Endodermal cell (in vitro differentiated cells): ENCODE measurements around the gene MYL5. TPM values are rescaled to one million over a fixed set of nuclear protein-coding genes. Genes with fewer than 3 reads are reported as not detected.

Experiments
- DNase-seq: peaks from one replicate; pipeline ENCODE4 v3.0.0-alpha.2; 2017
- H3K27ac ChIP-seq: 2 replicates; pipeline ENCODE4 v1.5.1; 2013; ENCODE audit warnings: mild to moderate bottlenecking, low read depth, low read length, moderate library complexity
- H3K27me3 ChIP-seq: 2 replicates; pipeline ENCODE4 v1.6.1; 2013; ENCODE audit warnings: mild to moderate bottlenecking, low read length, moderate library complexity; ENCODE audit not compliant: insufficient read depth, control insufficient read depth, poor library complexity, severe bottlenecking
- H3K36me3 ChIP-seq: 2 replicates; pipeline ENCODE4 v1.7.0; 2013; ENCODE audit warnings: mild to moderate bottlenecking, low read length, moderate library complexity; ENCODE audit not compliant: control insufficient read depth, insufficient read depth
- H3K4me1 ChIP-seq: one replicate; pipeline ENCODE4 v1.7.0; 2013; ENCODE audit warnings: low read length; ENCODE audit not compliant: control insufficient read depth, insufficient read depth
- H3K4me3 ChIP-seq: 2 replicates; pipeline ENCODE4 v1.5.1; 2013; ENCODE audit warnings: mild to moderate bottlenecking, low read length, moderate library complexity
- H3K9ac ChIP-seq: 2 replicates; pipeline ENCODE4 v1.6.1; 2013; ENCODE audit warnings: mild to moderate bottlenecking, low read length, moderate library complexity; ENCODE audit not compliant: poor library complexity, severe bottlenecking; ENCODE audit errors: extremely low read depth
- H3K9me3 ChIP-seq: 2 replicates; pipeline ENCODE4 v1.6.1; 2013; ENCODE audit warnings: mild to moderate bottlenecking, low read length, moderate library complexity; ENCODE audit not compliant: control insufficient read depth
- H3K27ac Mint-ChIP-seq: 2 replicates; pipeline ENCODE4 v1.8.0; 2020; ENCODE audit warnings: mixed read lengths
- H3K27me3 Mint-ChIP-seq: 2 replicates; pipeline ENCODE4 v1.8.0; 2021; ENCODE audit warnings: mild to moderate bottlenecking, mixed read lengths; ENCODE audit not compliant: insufficient read depth
- H3K36me3 Mint-ChIP-seq: 2 replicates; pipeline ENCODE4 v1.8.0; 2020; ENCODE audit warnings: low read depth, mixed read lengths
- H3K4me1 Mint-ChIP-seq: 2 replicates; pipeline ENCODE4 v1.8.0; 2020; ENCODE audit warnings: mixed read lengths
- H3K4me3 Mint-ChIP-seq: 2 replicates; pipeline ENCODE4 v1.8.0; 2020; ENCODE audit warnings: mild to moderate bottlenecking, moderate library complexity, mixed read lengths
- H3K9me3 Mint-ChIP-seq: 2 replicates; pipeline ENCODE4 v1.8.0; 2020; ENCODE audit warnings: mild to moderate bottlenecking, mixed read lengths
- WGBS, 2 experiments: methylation state at CpG; one replicate each; pipeline versions ENCODE4 v1.1.5 to v1.1.7; 2013; ENCODE audit warnings: missing lambda C conversion rate in 2 of 2, mixed read lengths in 1 of 2; ENCODE audit not compliant: insufficient coverage in 1 of 2, insufficient read length in 1 of 2; 5-methylcytosine and 5-hydroxymethylcytosine counted together
- total RNA-seq, 2 donors: library from RNA; stranded (reverse); fragmentation: NEBNext Ultra II Directional in 1 of 2; extraction: Animal tissue kit (Norgen Biotek cat#: 25700) in 1 of 2; gene quantifications; 2 replicates in 1 of 2; 3 replicates in 1 of 2; pipeline ENCODE4 v1.2.1, GENCODE V29; 2021
- TF ChIP-seq, protein P1 (sequence below): fragments of 200-600 bp; sonication (generic); conservative IDR thresholded peaks from 2 replicates; pipeline ENCODE4 v1.5.0; 2021; ENCODE audit warnings: antibody characterized with exemption, mild to moderate bottlenecking

MYL5 gene
- total RNA-seq, 2 donors from 2014 or later, result 20.0 to 23.4 TPM

GRCh38 chr4:660401-660800 lies 13.9 kb upstream of the MYL5 start:
- Histone ChIP-seq H3K9me3 (no peaks in the 10 kb centered on the region), H3K27me3 (no peaks in the 10 kb centered on the region), H3K9ac (no peak overlapping the region), H3K4me3 (no peak overlapping the region), H3K36me3 (no peaks in the 10 kb centered on the region), H3K4me1 (no peaks in the 10 kb centered on the region), H3K27ac (no peak overlapping the region)
- TF ChIP-seq, protein P1, sequence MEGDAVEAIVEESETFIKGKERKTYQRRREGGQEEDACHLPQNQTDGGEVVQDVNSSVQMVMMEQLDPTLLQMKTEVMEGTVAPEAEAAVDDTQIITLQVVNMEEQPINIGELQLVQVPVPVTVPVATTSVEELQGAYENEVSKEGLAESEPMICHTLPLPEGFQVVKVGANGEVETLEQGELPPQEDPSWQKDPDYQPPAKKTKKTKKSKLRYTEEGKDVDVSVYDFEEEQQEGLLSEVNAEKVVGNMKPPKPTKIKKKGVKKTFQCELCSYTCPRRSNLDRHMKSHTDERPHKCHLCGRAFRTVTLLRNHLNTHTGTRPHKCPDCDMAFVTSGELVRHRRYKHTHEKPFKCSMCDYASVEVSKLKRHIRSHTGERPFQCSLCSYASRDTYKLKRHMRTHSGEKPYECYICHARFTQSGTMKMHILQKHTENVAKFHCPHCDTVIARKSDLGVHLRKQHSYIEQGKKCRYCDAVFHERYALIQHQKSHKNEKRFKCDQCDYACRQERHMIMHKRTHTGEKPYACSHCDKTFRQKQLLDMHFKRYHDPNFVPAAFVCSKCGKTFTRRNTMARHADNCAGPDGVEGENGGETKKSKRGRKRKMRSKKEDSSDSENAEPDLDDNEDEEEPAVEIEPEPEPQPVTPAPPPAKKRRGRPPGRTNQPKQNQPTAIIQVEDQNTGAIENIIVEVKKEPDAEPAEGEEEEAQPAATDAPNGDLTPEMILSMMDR, result no peak
- H3K4me1 Mint-ChIP-seq, result no peaks in the 10 kb centered on the region
- H3K9me3 Mint-ChIP-seq, result no peaks in the 10 kb centered on the region
- H3K4me3 Mint-ChIP-seq, result no peak overlapping the region
- DNase-seq, result no peak
- WGBS, 2 experiments, result 87 to 94% methylated on average over 8 to 10 of the region's 10 CpGs
- peaks cover 7% of the 10 kb centered on the region for H3K36me3 Mint-ChIP-seq
- H3K27me3 Mint-ChIP-seq, result no peaks in the 10 kb centered on the region
- no peak overlapping the region for H3K27ac Mint-ChIP-seq

DNA sequence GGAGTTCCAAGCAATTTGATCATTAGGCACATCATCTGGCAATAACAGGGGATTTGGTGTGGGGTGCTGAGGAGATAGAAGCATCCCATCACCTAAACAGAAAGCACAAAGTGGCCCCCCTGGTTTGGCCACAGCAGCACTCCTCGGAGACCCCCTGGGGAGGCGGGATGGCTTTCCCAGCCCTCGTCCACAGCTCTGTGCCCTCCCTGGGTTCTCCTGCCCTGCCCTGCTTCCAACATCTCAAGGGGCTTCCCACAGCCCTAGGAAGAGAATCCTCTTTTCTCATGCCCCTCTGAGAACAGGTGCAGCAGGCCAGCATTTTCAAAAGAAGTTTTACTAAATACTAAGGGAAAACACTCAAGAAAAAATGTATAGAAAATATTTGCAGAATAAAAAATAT lies 13.1 kb upstream of the MYL5 start:
- no peaks in the 10 kb centered on the region for H3K4me1 ChIP-seq
- H3K9me3 ChIP-seq, result no peaks in the 10 kb centered on the region
- no peak overlapping the region for H3K4me3 ChIP-seq
- H3K36me3 ChIP-seq, result no peaks in the 10 kb centered on the region
- 83 to 85% methylated on average over 1 to 3 of the region's 3 CpGs for WGBS, 2 experiments
- no peaks in the 10 kb centered on the region for H3K27me3 Mint-ChIP-seq
- H3K4me3 Mint-ChIP-seq, result no peak overlapping the region
- H3K27ac Mint-ChIP-seq, result no peak overlapping the region
- H3K9ac ChIP-seq, result no peak overlapping the region
- no peaks in the 10 kb centered on the region for H3K27me3 ChIP-seq
- TF ChIP-seq, protein P1, result no peak
- no peaks in the 10 kb centered on the region for H3K9me3 Mint-ChIP-seq
- no peaks in the 10 kb centered on the region for H3K4me1 Mint-ChIP-seq
- H3K27ac ChIP-seq, result no peak overlapping the region
- peaks cover 7% of the 10 kb centered on the region for H3K36me3 Mint-ChIP-seq
- no peak for DNase-seq

DNA sequence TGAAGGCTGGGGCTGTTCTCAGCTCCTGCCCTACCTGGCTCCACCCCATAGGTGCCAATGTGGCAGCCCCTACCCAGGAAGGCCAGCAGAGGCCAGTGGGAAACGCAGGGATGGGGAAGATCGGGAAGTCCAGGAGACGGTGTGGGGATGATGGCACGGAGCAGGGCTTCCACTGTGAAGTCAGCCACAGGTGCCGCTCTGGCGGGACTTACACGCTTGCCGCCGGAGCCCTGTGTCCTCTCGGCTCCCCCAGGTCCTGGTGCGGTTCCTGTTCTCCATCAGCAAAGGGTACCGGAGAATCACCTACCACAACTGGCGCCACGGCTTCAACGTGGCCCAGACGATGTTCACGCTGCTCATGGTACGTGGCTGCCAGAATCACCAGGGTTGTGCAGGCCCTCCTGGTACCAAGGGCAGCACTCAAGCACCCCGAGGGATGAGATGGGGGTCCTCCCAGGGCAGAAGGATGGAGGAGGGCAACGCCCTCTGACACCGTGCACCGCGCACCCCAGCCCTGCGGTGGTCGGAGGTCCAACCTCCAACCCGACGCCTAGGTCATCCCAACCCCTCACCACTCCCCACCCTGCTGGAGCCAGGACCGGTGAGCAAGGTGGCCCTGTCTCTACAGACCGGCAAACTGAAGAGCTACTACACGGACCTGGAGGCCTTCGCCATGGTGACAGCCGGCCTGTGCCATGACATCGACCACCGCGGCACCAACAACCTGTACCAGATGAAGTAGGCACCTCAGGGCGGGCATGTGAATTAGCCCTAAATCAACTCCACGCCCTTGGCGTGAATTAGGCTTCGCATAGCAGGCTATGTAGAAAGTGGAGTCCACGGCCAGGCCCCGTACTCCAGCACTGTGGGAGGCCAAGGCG lies 12.2 kb upstream of the MYL5 start:
- H3K27ac ChIP-seq, result no peak overlapping the region
- H3K4me3 ChIP-seq, result no peak overlapping the region
- H3K36me3 ChIP-seq, result no peaks in the 10 kb centered on the region
- WGBS, 2 experiments, result 95 to 97% methylated on average over 32 to 42 of the region's 42 CpGs
- no peaks in the 10 kb centered on the region for H3K27me3 ChIP-seq
- TF ChIP-seq, protein P1, result no peak
- H3K36me3 Mint-ChIP-seq, result peaks cover 7% of the 10 kb centered on the region
- no peak overlapping the region for H3K9ac ChIP-seq
- DNase-seq, result no peak
- H3K4me1 Mint-ChIP-seq, result no peaks in the 10 kb centered on the region
- H3K4me1 ChIP-seq, result no peaks in the 10 kb centered on the region
- no peaks in the 10 kb centered on the region for H3K9me3 Mint-ChIP-seq
- no peaks in the 10 kb centered on the region for H3K9me3 ChIP-seq
- H3K4me3 Mint-ChIP-seq, result peak overlapping the region; percentile 66
- no peak overlapping the region for H3K27ac Mint-ChIP-seq
- no peaks in the 10 kb centered on the region for H3K27me3 Mint-ChIP-seq
